K562 (cell line): Measurements from ENCODE around the gene TM9SF4. TPM values are rescaled to one million over a fixed set of nuclear protein-coding genes. Genes with fewer than 3 reads are reported as not detected.
A peak's percentile ranks its signal among the peaks of the same experiment; 100 is the strongest.

Experiments used
- CTBP1 ChIP-seq: fragments of 450-650 bp; IDR thresholded peaks from 2 replicates; pipeline ENCODE4 v1.6.1; 2016; ENCODE audit warnings: borderline replicate concordance
- HMG20B ChIP-seq: fragments of 250-450 bp; sonication (Bioruptor Pico); IDR thresholded peaks from 2 replicates; pipeline ENCODE4 v1.5.0; 2021; ENCODE audit warnings: mild to moderate bottlenecking
- RAD21 ChIP-seq, 2 experiments: fragments of 250-450 bp in 1 of 2; fragments of 450-650 bp in 1 of 2; sonication (Bioruptor Pico) in 1 of 2; formaldehyde crosslinking in 1 of 2; IDR thresholded peaks in 1 of 2; conservative IDR thresholded peaks in 1 of 2; 2 replicates each; pipeline versions ENCODE4 v1.4.0 to v1.8.0; 2020 to 2022; ENCODE audit warnings: mild to moderate bottlenecking in 2 of 2, moderate library complexity in 1 of 2
- RB1 ChIP-seq: fragments of 450-650 bp; IDR thresholded peaks from 2 replicates; pipeline ENCODE4 v1.6.1; 2017; ENCODE audit warnings: low read depth, mild to moderate bottlenecking
- RERE ChIP-seq: sonication (generic); formaldehyde crosslinking; IDR thresholded peaks from 2 replicates; pipeline ENCODE4 v1.8.0; 2023; ENCODE audit warnings: missing genetic modification reagents, mild to moderate bottlenecking, borderline replicate concordance
- RUNX1 ChIP-seq: sonication (generic); IDR thresholded peaks from 2 replicates; pipeline ENCODE4 v1.6.1; 2016; ENCODE audit warnings: antibody characterized with exemption, low read depth
- SFPQ ChIP-seq: fragments of 200-400 bp; formaldehyde crosslinking; IDR thresholded peaks from 2 replicates; pipeline ENCODE4 v1.6.1; 2017; ENCODE audit warnings: mild to moderate bottlenecking, low read depth, low read length, moderate library complexity
- SMC3 ChIP-seq: conservative IDR thresholded peaks from 2 replicates; pipeline ENCODE4 v1.6.1; 2011; ENCODE audit warnings: low read depth, low read length, improper control_type of control experiment; ENCODE audit not compliant: insufficient read depth
- STAG1 ChIP-seq: sonication (generic); formaldehyde crosslinking; IDR thresholded peaks from 2 replicates; pipeline ENCODE4 v1.5.0; 2020; ENCODE audit warnings: missing genetic modification reagents, borderline replicate concordance
- ZNF146 ChIP-seq: IDR thresholded peaks from one replicate; pipeline ENCODE4 v1.6.1; 2018; ENCODE audit warnings: missing compliant biosample characterization; ENCODE audit not compliant: unreplicated experiment
- ZNF197 ChIP-seq: fragments of 200-800 bp; sonication (Bioruptor generic); IDR thresholded peaks from 2 replicates; pipeline ENCODE4 v1.6.1; 2016; ENCODE audit warnings: low read depth, missing genetic modification characterization, missing compliant biosample characterization
- ZNF766 ChIP-seq: fragments of 200-800 bp; sonication (Bioruptor generic); conservative IDR thresholded peaks from 2 replicates; pipeline ENCODE4 v1.6.1; 2016; ENCODE audit warnings: missing genetic modification characterization, missing compliant biosample characterization
- ZNF785 ChIP-seq: fragments of 250-450 bp; sonication (Bioruptor Pico); IDR thresholded peaks from 2 replicates; pipeline ENCODE4 v1.4.0; 2020; ENCODE audit warnings: mild to moderate bottlenecking
- polyA plus RNA-seq, 8 experiments: library from polyadenylated mRNA; depleted of rRNA in 4 of 8; stranded (reverse) in 5 of 8; unstranded in 3 of 8; fragments of >200 nt; fragmentation: Nextera tagmentation in 2 of 8; fragmentation: Illumina TruSeq in 1 of 8; extraction: Ambion mirVana in 2 of 8; extraction: Trizol in 1 of 8; gene quantifications; 2 replicates each; pipeline versions ENCODE4 v1.2.1 to v1.2.3, GENCODE V29; 2011 to 2014; ENCODE audit warnings: inconsistent platforms in 1 of 8, missing spikeins in 1 of 8
- total RNA-seq, 7 experiments: library from RNA; depleted of rRNA in 6 of 7; stranded (reverse); fragments of >200 nt in 6 of 7; fragmentation: Illumina TruSeq in 2 of 7; extraction: Trizol in 2 of 7; gene quantifications; 2 replicates each; pipeline versions ENCODE4 v1.2.1 to v1.2.3, GENCODE V29; 2011 to 2021; ENCODE audit warnings: low replicate concordance in 1 of 7
- TF ChIP-seq, protein P1 (sequence below): fragments of 450-650 bp; formaldehyde crosslinking; conservative IDR thresholded peaks from 2 replicates; pipeline ENCODE4 v1.4.0; 2022; ENCODE audit warnings: mild to moderate bottlenecking, missing genetic modification characterization

Gene TM9SF4
- total and polyA plus RNA-seq, 9 of the 15 experiments (the other 6 are each of a cell fraction or from before 2014, with no cell fraction given) = 14.5 to 46.3 (median 26.9) TPM

DNA sequence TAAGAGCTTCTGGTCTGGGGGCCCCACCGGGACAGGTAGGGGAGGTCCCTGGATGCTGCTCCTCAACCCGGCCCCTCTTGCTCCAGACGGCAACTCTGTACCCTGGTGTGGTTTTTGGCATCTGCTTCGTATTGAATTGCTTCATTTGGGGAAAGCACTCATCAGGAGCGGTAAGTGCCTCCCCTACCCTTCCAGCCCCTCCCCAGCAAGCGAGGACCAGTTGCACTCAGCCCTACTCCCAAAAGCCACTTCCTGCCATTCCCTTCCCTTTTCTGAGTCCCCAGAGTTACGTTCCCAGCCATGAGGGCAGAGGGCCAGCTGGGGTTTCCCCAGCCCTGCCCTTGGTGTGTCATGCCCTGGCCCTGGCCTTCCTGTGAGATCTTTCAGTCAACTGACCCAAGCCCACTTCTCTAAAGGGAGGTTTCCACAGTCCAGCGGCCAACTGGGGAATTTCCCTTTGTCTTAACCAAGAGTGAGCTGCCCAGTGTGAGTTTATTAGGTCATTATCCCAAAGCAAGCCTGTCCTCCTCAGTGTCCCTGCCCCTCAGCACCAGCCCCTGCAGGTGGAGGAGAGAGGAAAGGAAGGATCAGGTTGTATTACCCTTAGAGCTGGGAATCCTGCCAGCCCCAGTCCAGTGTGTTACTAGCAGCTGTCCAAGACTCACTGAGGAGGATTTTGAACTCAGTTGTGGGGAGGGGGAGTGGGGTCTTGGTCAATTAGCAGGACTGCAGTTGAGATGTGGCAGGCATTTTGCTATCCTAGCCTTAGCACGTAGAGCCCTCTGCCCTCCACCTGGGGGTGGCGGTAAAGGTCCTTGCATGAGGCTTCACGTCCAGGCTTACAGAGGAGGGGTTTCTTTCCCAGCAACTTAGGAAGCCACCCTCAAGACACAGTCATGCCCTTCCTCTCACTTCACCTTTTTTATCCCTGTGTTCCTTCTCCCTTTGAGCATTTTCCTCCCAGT is 45.8 kb downstream of the TM9SF4 start (continued):
- TF ChIP-seq SMC3 (peak; percentile 35; the same call in 1 of the 2 replicates), ZNF197 (CRISPR knock-in tag) (no peak), SFPQ (no peak), ZNF146 (CRISPR knock-in tag) (no peak), CTBP1 (no peak), ZNF785 (no peak), RERE (no peak), RB1 (0 out of 2 replicates have a peak, but pooled peaks have one; percentile 18), RUNX1 (no peak), ZNF766 (0 out of 2 replicates have a peak, but pooled peaks have one; percentile 23), STAG1 (CRISPR knock-in tag) (peak; percentile 58; the same call in 1 of the 2 replicates), HMG20B (CRISPR knock-in tag) (no peak), RAD21 (CRISPR knock-in tag; conservative IDR thresholded peaks at IDR 0.05 in 1 of 2, IDR thresholded peaks at IDR 0.05 in 1 of 2) (peak; percentile 23 to 78; a peak in 2 of 4 replicates)
- TF ChIP-seq, protein P1, sequence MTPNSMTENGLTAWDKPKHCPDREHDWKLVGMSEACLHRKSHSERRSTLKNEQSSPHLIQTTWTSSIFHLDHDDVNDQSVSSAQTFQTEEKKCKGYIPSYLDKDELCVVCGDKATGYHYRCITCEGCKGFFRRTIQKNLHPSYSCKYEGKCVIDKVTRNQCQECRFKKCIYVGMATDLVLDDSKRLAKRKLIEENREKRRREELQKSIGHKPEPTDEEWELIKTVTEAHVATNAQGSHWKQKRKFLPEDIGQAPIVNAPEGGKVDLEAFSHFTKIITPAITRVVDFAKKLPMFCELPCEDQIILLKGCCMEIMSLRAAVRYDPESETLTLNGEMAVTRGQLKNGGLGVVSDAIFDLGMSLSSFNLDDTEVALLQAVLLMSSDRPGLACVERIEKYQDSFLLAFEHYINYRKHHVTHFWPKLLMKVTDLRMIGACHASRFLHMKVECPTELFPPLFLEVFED (CRISPR knock-in tag) = no peak
